Stimulated activated naive CD4-positive, alpha-beta T cell treated with Interleukin-2 at 50 U/mL for 16 hours (primary cell): ENCODE data around the gene RASAL3.
A peak's percentile ranks its signal among the peaks of the same experiment; 100 is the strongest.

Source experiments
- DNase-seq: peaks from one replicate; lab custom pipeline; 2025; lab: John Stamatoyannopoulos, UW

RASAL3 gene

GRCh38 chr19:15449620-15450527, 14.5 kb downstream of the RASAL3 start, which contains the start of gene WIZ:
TSS of gene WIZ (minus strand) at chr19:15449956. CDS start at chr19:15448307, 1,649 bp downstream.
- peak; percentile 81 for DNase-seq

GRCh38 chr19:15448778-15449619, 15.3 kb downstream of the RASAL3 start:
- DNase-seq: no peak

GRCh38 chr19:15448044-15448777, 16.1 kb downstream of the RASAL3 start:
- no peak for DNase-seq

- DNase-seq: no peak
Measured at GRCh38 chr19:15447057-15447456, 17.3 kb downstream of the RASAL3 start.

GRCh38 chr19:15445807-15446376, 18.5 kb downstream of the RASAL3 start:
- no peak for DNase-seq

- no peak for DNase-seq
Measured at GRCh38 chr19:15445227-15445605, 19.1 kb downstream of the RASAL3 start.

- DNase-seq: no peak
Measured at GRCh38 chr19:15444505-15445226, 19.7 kb downstream of the RASAL3 start.

- DNase-seq: no peak
Measured at GRCh38 chr19:15443838-15444237, 20.5 kb downstream of the RASAL3 start.

- DNase-seq: no peak
Measured at GRCh38 chr19:15443325-15443724, 21.0 kb downstream of the RASAL3 start.

GRCh38 chr19:15442142-15442920, 22.0 kb downstream of the RASAL3 start:
- DNase-seq: no peak

GRCh38 chr19:15441317-15441716, 23.0 kb downstream of the RASAL3 start:
- DNase-seq: no peak

- DNase-seq: no peak
Measured at GRCh38 chr19:15439821-15440641, 24.3 kb downstream of the RASAL3 start.

GRCh38 chr19:15439078-15439799, 25.1 kb downstream of the RASAL3 start:
- no peak for DNase-seq

- no peak for DNase-seq
Measured at GRCh38 chr19:15438577-15438976, 25.8 kb downstream of the RASAL3 start.

GRCh38 chr19:15438124-15438496, 26.2 kb downstream of the RASAL3 start:
- no peak for DNase-seq

GRCh38 chr19:15437355-15438123, 26.8 kb downstream of the RASAL3 start:
- no peak for DNase-seq

GRCh38 chr19:15436826-15437110, 27.6 kb downstream of the RASAL3 start:
- DNase-seq: no peak
